Measurements from ENCODE around the gene NUP85.

The NUP85 gene

DNA sequence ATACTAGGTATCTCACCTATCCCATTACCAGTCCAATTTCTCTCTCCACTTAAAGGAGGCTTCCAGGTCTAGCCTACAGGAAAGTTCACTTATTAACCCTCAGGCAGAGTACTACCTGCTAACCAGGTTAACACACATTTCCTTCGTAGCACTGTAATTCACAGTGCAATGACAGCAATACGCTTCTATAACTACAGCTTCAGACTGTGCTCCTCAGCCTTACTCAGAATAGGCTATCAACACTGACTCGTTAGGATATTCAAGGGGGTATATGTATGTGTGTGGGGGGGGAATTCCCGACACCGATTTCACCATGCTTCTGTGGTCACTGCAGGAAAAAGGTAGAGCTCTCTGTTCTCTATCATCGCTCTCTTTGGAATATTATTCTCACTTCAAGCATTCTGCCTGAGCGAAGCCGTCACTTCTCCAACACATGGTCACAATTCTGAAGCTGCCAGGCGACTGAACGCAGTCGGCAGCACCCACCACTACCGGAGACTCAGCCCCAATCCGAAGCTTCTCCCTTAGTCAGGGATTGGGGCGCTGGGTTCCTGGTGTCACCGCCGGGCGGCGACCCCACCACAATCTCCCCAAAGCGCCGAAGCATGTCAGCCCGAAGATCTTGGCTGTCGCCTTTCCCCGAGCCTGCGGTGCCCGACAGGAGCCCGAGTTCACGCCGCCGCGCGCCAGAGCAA lies 55.3 kb downstream of the NUP85 start:
- Histone ChIP-seq H3K9me3 (ENCODE audit: insufficient read depth, low read depth, low read length) (no peaks in the 10 kb centered on the region), H3K4me1 (ENCODE audit: insufficient read depth, low read length) (peaks cover 13% of the 10 kb centered on the region), H3K27ac (ENCODE audit: low read depth, low read length) (peak overlapping the region; percentile 98), H3K4me3 (ENCODE audit: low read length) (peak overlapping the region; percentile 96), H3K27me3 (ENCODE audit: insufficient read depth, low read length) (no peaks in the 10 kb centered on the region), H3K36me3 (ENCODE audit: insufficient read depth, low read length) (peaks cover 29% of the 10 kb centered on the region), H3K9ac (ENCODE audit: low read depth, low read length) (peak overlapping the region; percentile 99)
- 5% methylated on average over 31 of the region's 31 CpGs for WGBS

DNA sequence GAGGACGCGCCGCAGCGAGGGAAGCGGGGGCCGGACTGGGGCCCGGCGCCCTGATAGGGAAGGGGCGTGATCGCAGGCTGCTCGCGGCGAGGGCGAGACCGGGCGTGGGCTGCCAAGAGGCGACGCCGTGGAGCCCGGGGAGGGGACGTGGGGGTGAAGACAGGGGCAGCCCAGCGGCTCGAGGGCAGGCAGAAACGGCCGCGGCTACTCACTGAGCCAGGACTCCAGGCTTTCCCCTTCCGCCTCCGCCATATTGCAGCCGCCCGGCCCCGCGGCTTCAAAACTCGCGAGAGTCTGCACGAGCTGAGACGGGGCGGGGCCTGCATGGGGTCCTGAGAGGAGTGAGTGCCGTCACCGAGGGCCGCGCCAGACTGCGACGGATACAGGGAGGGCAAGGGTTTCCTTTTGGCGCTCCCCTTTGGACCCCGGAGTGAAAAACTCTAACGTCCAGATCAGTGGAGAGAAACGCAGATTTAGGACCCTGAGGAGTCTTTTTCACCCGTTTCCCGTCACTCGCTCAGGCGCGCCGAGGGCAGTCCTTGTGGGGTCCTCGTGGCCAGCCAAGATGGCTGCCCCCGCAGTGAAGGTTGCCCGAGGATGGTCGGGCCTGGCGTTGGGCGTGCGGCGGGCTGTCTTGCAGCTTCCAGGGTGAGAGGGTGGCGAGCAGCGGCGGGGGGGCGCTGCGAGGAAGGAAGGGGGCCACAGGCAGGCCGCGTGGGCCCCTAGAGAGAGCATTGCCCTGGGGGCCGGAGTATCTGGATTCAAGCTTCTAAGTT lies 56.0 kb downstream of the NUP85 start, which contains the start of the genes GGA3 and MRPS7:
Gene GGA3 (minus strand): TSS at position 271 of the 776 bp plus-strand sequence. CDS start 19 bp downstream, at position 252.
Gene MRPS7 (plus strand): TSS at position 544 of the 776 bp plus-strand sequence. CDS start 22 bp downstream, at position 566.
- under 1% methylated on average over 68 of the region's 69 CpGs for WGBS
- Histone ChIP-seq H3K4me3 (ENCODE audit: low read length) (peak within 1 kb of the TSS; percentile 96), H3K36me3 (ENCODE audit: insufficient read depth, low read length) (peaks cover 37% of the 10 kb centered on the region), H3K27me3 (ENCODE audit: insufficient read depth, low read length) (no peaks in the 10 kb centered on the region), H3K4me1 (ENCODE audit: insufficient read depth, low read length) (peaks cover 13% of the 10 kb centered on the region), H3K27ac (ENCODE audit: low read depth, low read length) (peak within 1 kb of the TSS; percentile 98), H3K9me3 (ENCODE audit: insufficient read depth, low read depth, low read length) (no peaks in the 10 kb centered on the region), H3K9ac (ENCODE audit: low read depth, low read length) (peak within 1 kb of the TSS; percentile 99)

DNA sequence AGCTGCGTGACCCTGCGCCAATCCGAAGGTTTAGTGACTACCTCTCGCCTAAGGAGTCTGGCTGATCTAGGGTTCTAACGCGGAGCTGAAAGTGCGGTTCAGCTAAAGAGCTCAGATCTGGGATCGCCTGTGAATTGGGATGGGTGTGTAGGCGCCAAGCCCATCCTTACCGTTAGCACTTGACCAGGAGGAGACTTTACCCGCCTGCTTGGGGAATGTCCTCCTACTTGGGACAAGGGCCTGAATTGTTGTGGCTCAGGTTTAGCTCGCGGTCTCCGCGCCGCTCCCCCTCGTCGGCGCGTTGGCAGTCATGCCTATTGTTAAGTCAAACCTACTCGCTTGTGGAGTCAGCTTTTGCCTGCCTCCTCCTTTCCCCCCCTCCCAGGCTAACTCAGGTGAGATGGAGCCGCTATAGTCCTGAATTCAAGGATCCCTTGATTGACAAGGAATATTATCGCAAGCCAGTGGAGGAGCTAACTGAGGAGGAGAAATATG lies 56.7 kb downstream of the NUP85 start:
- Histone ChIP-seq H3K4me3 (ENCODE audit: low read length) (peak overlapping the region; percentile 96), H3K9ac (ENCODE audit: low read depth, low read length) (peak overlapping the region; percentile 99), H3K9me3 (ENCODE audit: insufficient read depth, low read depth, low read length) (no peaks in the 10 kb centered on the region), H3K4me1 (ENCODE audit: insufficient read depth, low read length) (peaks cover 13% of the 10 kb centered on the region), H3K27me3 (ENCODE audit: insufficient read depth, low read length) (no peaks in the 10 kb centered on the region), H3K27ac (ENCODE audit: low read depth, low read length) (peak overlapping the region; percentile 98), H3K36me3 (ENCODE audit: insufficient read depth, low read length) (peaks cover 43% of the 10 kb centered on the region)
- WGBS = under 1% methylated on average over 23 of the region's 23 CpGs

DNA sequence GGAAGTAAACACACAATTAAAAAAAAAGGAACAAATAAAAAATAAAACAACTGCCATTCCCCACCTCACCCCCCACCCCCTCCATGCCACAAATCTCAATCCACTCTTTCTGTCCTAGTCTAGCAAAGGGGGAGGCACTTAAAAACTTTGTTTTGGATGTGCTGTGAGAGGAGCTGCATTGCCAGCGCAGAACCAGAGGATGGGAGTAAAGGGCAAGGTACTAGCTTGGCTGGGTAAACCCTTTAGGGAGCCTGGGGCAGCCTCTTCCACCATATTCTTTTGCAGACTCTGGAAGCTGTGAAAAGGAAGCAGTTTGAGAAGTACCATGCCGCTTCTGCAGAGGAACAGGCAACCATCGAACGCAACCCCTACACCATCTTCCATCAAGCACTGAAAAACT lies 57.6 kb downstream of the NUP85 start:
- H3K4me1 ChIP-seq (ENCODE audit: insufficient read depth, low read length) = peaks cover 17% of the 10 kb centered on the region
- H3K9me3 ChIP-seq (ENCODE audit: insufficient read depth, low read depth, low read length) = no peaks in the 10 kb centered on the region
- H3K9ac ChIP-seq (ENCODE audit: low read depth, low read length) = peak overlapping the region; percentile 99; the same call in 1 of the 2 replicates
- H3K27me3 ChIP-seq (ENCODE audit: insufficient read depth, low read length) = no peaks in the 10 kb centered on the region
- no peak overlapping the region for H3K27ac ChIP-seq (ENCODE audit: low read depth, low read length)
- 94% methylated on average over 4 of the region's 4 CpGs for WGBS
- H3K4me3 ChIP-seq (ENCODE audit: low read length) = peak overlapping the region; percentile 96
- peaks cover 45% of the 10 kb centered on the region for H3K36me3 ChIP-seq (ENCODE audit: insufficient read depth, low read length)

DNA sequence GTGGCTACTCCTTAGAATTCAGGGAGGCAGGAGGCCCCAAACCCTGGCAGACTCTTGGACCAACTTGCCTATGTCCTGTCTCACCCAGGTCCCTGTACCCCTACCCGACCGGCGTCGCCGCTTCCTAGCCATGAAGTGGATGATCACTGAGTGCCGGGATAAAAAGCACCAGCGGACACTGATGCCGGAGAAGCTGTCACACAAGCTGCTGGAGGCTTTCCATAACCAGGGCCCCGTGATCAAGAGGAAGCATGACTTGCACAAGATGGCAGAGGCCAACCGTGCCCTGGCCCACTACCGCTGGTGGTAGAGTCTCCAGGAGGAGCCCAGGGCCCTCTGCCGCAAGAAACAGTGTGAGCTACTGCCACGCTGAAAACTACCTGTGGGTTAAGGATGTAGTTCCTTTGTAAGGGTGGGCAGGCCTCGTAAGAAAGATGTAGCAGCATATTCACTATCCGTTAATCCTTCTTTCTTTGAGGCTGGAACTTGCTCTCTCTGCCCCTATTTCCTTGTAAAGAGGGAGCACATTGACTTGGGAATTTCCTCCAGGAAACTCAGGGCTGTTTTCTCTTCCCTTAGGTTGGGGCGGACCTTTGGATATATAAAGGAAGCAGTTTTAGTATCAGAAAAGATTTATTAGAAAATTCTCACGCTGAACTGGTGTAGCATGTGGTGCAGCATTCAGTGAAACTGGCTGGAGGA lies 60.3 kb downstream of the NUP85 start:
- Histone ChIP-seq H3K4me1 (ENCODE audit: insufficient read depth, low read length) (peaks cover 11% of the 10 kb centered on the region), H3K4me3 (ENCODE audit: low read length) (no peak overlapping the region), H3K27me3 (ENCODE audit: insufficient read depth, low read length) (no peaks in the 10 kb centered on the region), H3K27ac (ENCODE audit: low read depth, low read length) (no peak overlapping the region), H3K36me3 (ENCODE audit: insufficient read depth, low read length) (peaks cover 45% of the 10 kb centered on the region), H3K9me3 (ENCODE audit: insufficient read depth, low read depth, low read length) (no peaks in the 10 kb centered on the region), H3K9ac (ENCODE audit: low read depth, low read length) (no peak overlapping the region)
- WGBS = 96% methylated on average over 17 of the region's 17 CpGs

DNA sequence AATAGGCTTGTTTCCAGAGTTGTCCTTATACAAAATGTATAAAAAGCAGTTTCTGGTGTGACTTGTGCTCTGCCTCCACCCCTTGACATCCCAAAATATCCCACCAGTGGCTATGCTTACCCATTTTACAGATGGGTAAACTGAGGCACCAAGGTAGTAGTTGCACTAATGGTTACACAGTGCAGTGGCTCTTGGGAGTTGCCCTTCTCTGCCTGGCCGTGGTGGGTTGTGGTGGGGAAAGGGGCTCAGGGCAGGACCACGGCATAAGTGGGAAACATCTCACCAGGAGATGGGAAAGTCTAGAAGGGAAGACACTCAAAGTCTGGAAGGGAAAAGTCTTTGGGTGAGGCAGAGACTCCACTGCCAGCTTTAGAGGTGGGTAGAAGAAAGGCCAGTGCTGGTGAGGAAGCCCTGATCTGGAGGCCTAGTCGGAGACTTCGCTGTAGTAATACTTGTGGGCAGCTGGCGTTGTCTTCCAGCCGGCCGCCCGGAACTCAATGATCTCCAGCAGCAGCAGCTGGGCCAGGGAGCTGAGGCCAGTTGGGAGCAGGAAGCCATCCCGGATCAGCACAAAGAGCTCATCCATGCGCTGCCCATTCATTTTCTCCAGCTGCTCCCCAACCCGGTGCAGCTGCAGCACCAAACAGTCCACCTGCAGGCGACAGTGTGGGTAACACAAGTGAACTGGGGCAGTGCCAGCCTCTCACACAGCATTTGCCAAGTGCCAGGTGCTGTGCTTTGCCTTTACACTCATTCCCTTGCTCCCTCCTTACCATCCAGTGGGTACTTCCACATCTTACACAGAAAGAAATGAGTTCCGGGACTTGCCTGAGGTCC lies 61.1 kb downstream of the NUP85 start:
- 96% methylated on average over 13 of the region's 13 CpGs for WGBS
- Histone ChIP-seq H3K9me3 (ENCODE audit: insufficient read depth, low read depth, low read length) (no peaks in the 10 kb centered on the region), H3K4me3 (ENCODE audit: low read length) (no peak overlapping the region), H3K27ac (ENCODE audit: low read depth, low read length) (no peak overlapping the region), H3K4me1 (ENCODE audit: insufficient read depth, low read length) (peaks cover 11% of the 10 kb centered on the region), H3K9ac (ENCODE audit: low read depth, low read length) (no peak overlapping the region), H3K27me3 (ENCODE audit: insufficient read depth, low read length) (no peaks in the 10 kb centered on the region), H3K36me3 (ENCODE audit: insufficient read depth, low read length) (peaks cover 45% of the 10 kb centered on the region)

DNA sequence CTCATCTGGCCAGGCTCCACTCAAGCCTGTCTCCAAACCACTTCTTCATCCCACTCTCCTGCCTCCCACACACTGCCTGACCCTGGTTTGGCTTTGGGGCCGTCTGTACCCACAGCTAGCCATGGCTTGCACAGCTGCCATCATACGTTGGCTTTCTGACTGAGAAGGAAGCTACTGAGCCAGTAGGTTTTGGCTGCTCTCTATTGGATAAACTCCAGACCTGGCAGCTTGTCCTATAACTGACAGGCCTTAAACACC lies 61.6 kb downstream of the NUP85 start:
- Histone ChIP-seq H3K4me3 (ENCODE audit: low read length) (no peak overlapping the region), H3K27me3 (ENCODE audit: insufficient read depth, low read length) (no peaks in the 10 kb centered on the region), H3K9ac (ENCODE audit: low read depth, low read length) (no peak overlapping the region), H3K36me3 (ENCODE audit: insufficient read depth, low read length) (peaks cover 45% of the 10 kb centered on the region), H3K4me1 (ENCODE audit: insufficient read depth, low read length) (peaks cover 11% of the 10 kb centered on the region), H3K27ac (ENCODE audit: low read depth, low read length) (no peak overlapping the region; the same call in 1 of the 2 replicates), H3K9me3 (ENCODE audit: insufficient read depth, low read depth, low read length) (no peaks in the 10 kb centered on the region)
- 89% methylated on average over 2 of the region's 2 CpGs for WGBS

DNA sequence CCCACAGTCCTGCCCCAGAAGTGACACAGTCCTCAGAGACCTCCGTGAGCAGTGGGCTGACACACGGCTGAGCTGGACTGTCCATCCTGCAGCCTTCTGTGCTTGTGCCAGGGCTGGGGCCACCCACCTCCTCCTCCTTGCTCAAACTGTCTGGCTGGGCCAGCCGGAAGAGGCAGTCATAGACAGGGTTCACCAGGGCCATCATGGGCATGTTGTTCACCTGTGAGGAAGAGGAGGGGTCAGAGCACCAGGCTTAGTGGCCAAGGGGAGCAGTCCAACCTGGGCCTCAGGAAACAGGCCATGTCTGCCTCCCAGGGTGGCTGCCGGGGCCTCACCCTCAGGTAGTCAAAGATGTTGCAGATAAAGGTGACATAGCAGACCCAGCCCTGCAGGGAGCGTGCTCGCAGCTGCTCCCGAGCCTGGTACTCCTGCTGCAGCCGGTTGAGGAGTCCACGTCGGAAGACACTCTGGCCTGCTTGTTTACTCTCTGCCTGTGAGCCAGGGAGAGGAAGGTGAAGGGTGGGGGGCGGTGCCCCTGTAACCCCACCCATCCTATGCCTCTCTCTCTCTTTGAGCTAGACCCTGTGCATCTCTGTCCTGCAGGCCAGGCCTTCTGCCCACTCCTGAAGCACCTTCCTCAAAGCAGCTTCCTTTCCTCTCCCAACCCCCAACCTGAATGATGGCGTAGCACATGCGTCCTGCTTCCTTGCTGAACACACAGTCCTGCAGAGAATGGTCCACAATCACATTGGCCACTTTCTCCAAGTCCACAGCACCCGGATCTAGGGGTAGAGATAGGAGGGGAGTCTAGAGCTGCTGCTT lies 62.1 kb downstream of the NUP85 start:
- no peaks in the 10 kb centered on the region for H3K9me3 ChIP-seq (ENCODE audit: insufficient read depth, low read depth, low read length)
- no peak overlapping the region for H3K4me3 ChIP-seq (ENCODE audit: low read length)
- H3K36me3 ChIP-seq (ENCODE audit: insufficient read depth, low read length) = peaks cover 45% of the 10 kb centered on the region
- H3K9ac ChIP-seq (ENCODE audit: low read depth, low read length) = no peak overlapping the region
- WGBS = 52% methylated on average over 14 of the region's 14 CpGs
- no peaks in the 10 kb centered on the region for H3K27me3 ChIP-seq (ENCODE audit: insufficient read depth, low read length)
- H3K4me1 ChIP-seq (ENCODE audit: insufficient read depth, low read length) = peaks cover 9% of the 10 kb centered on the region
- H3K27ac ChIP-seq (ENCODE audit: low read depth, low read length) = peak overlapping the region; percentile 37; the same call in 1 of the 2 replicates

DNA sequence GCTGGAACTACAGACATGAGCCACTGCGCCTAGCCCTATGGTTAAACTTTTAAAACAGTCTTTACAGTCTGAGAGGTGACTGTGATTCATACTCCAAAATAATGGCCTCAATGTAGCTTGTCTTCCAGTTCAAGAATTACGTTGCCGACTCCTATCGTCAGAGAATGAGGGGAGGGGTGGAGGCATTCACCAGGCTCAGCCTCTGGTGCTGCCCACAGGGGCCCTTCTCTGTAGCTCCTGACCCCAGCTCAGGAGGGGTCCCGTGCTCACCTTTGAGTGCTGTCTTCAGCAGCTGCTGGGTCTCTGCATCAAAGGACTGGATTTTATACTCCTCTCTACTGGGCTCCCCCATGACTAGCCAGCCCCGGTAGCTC lies 64.4 kb downstream of the NUP85 start:
- Histone ChIP-seq H3K27ac (ENCODE audit: low read depth, low read length) (no peak overlapping the region; the same call in 1 of the 2 replicates), H3K9me3 (ENCODE audit: insufficient read depth, low read depth, low read length) (no peaks in the 10 kb centered on the region), H3K36me3 (ENCODE audit: insufficient read depth, low read length) (peaks cover 35% of the 10 kb centered on the region), H3K27me3 (ENCODE audit: insufficient read depth, low read length) (no peaks in the 10 kb centered on the region), H3K4me3 (ENCODE audit: low read length) (peak overlapping the region; percentile 91), H3K9ac (ENCODE audit: low read depth, low read length) (peak overlapping the region; percentile 81), H3K4me1 (ENCODE audit: insufficient read depth, low read length) (peaks cover 5% of the 10 kb centered on the region; the same call in 1 of the 2 replicates)
- 32% methylated on average over 6 of the region's 6 CpGs for WGBS
